A549 (cell line): ENCODE measurements around the gene RGS19. TPM values are rescaled to one million over a fixed set of nuclear protein-coding genes. Genes with fewer than 3 reads are reported as not detected.

Source experiments
- ATAC-seq, 2 experiments: fragments of 200-7000 bp in 1 of 2; fragments of >200 bp in 1 of 2; cut with Nextera tagmentation in 1 of 2; cut with Tn5 transposase in 1 of 2; 3 replicates each; pipeline versions ENCODE4 v1.8.0 to v1.9.1; 2018 to 2020; ENCODE audit warnings: mild to moderate bottlenecking in 1 of 2, moderate library complexity in 1 of 2
- CTCF ChIA-PET: fragments of 300-600 bp; sonication (Branson Sonifier 250); formaldehyde crosslinking; extraction: SDS; loops from one replicate; lab custom pipeline; 2021; ENCODE audit warnings: antibody characterized with exemption, inconsistent platforms; lab: Yijun Ruan, JAX
- POLR2A ChIA-PET: fragments of 350-600 bp; formaldehyde crosslinking; extraction: SDS; loops from one replicate; lab custom pipeline; 2021; ENCODE audit warnings: antibody characterized with exemption, inconsistent platforms; lab: Yijun Ruan, JAX
- DNase-seq, 2 experiments: peaks; one replicate each; pipeline versions ENCODE4 v3.0.0 to v3.0.0-alpha.2; 2011 to 2016; ENCODE audit warnings: low read depth in 1 of 2, low spot score in 1 of 2
- FAIRE-seq: peaks from 2 replicates; lab custom pipeline; 2011; peaks lifted over from hg19 to GRCh38; lab: Jason Lieb, UNC
- H3K27ac ChIP-seq, 2 experiments: fragments of >200 bp; sonication (Bioruptor Twin); formaldehyde crosslinking; 3 replicates each; pipeline ENCODE4 v1.5.1; 2016 to 2017
- H3K4me1 ChIP-seq: fragments of >200 bp; sonication (Bioruptor Twin); formaldehyde crosslinking; 3 replicates; pipeline ENCODE4 v1.6.1; 2016
- H3K4me2 ChIP-seq: fragments of >200 bp; sonication (Bioruptor Twin); formaldehyde crosslinking; 3 replicates; pipeline ENCODE4 v1.6.1; 2016
- H3K4me3 ChIP-seq: fragments of >200 bp; sonication (Bioruptor Twin); formaldehyde crosslinking; 3 replicates; pipeline ENCODE4 v1.5.1; 2016
- H3K9me3 ChIP-seq: fragments of >200 bp; sonication (Bioruptor Twin); formaldehyde crosslinking; 3 replicates; pipeline ENCODE4 v1.6.1; 2016
- BHLHE40 ChIP-seq: IDR thresholded peaks from 2 replicates; pipeline ENCODE4 v1.6.1; 2012; ENCODE audit warnings: low read depth, low read length, inconsistent platforms
- CHD2 ChIP-seq: fragments of 150-350 bp; IDR thresholded peaks from 2 replicates; pipeline ENCODE4 v1.6.1; 2014; ENCODE audit warnings: low read length; ENCODE audit not compliant: partially characterized antibody
- CHD4 ChIP-seq: fragments of 200-600 bp; sonication (generic); IDR thresholded peaks from 2 replicates; pipeline ENCODE4 v1.6.1; 2016; ENCODE audit warnings: antibody characterized with exemption, mild to moderate bottlenecking, borderline replicate concordance
- EHF ChIP-seq: fragments of 250-450 bp; sonication (Bioruptor Pico); IDR thresholded peaks from 2 replicates; pipeline ENCODE4 v1.5.0; 2020; ENCODE audit warnings: mild to moderate bottlenecking
- EHMT2 ChIP-seq: fragments of 200-600 bp; sonication (generic); IDR thresholded peaks from 2 replicates; pipeline ENCODE4 v1.6.1; 2016; ENCODE audit warnings: antibody characterized with exemption, low read depth, mild to moderate bottlenecking, moderate library complexity
- GATA3 ChIP-seq: IDR thresholded peaks from 2 replicates; pipeline ENCODE4 v1.6.1; 2012; ENCODE audit warnings: borderline replicate concordance
- HDAC2 ChIP-seq: fragments of 200-600 bp; sonication (generic); IDR thresholded peaks from 2 replicates; pipeline ENCODE4 v1.6.1; 2016
- HMGXB4 ChIP-seq: fragments of 250-450 bp; sonication (Bioruptor Pico); IDR thresholded peaks from 2 replicates; pipeline ENCODE4 v1.5.0; 2021; ENCODE audit warnings: mild to moderate bottlenecking, moderate library complexity, borderline replicate concordance
- POLR2A ChIP-seq: IDR thresholded peaks from 2 replicates; pipeline ENCODE4 v1.6.1; 2012; ENCODE audit warnings: mild to moderate bottlenecking, low read length
- RCOR1 ChIP-seq: fragments of 150-350 bp; IDR thresholded peaks from 2 replicates; pipeline ENCODE4 v1.6.1; 2014; ENCODE audit warnings: antibody characterized with exemption, low read length, low read depth
- TP53 ChIP-seq: fragments of 250-450 bp; sonication (Bioruptor Pico); IDR thresholded peaks from 2 replicates; pipeline ENCODE4 v1.5.0; 2021; ENCODE audit warnings: mild to moderate bottlenecking, moderate library complexity
- ZC3H11A ChIP-seq: fragments of 450-650 bp; IDR thresholded peaks from 2 replicates; pipeline ENCODE4 v1.6.1; 2014; ENCODE audit warnings: antibody characterized with exemption, mild to moderate bottlenecking
- ZFP36 ChIP-seq: fragments of 450-650 bp; IDR thresholded peaks from 2 replicates; pipeline ENCODE4 v1.6.1; 2014; ENCODE audit warnings: borderline replicate concordance; ENCODE audit not compliant: partially characterized antibody
- ZSCAN20 ChIP-seq: fragments of 250-450 bp; sonication (Bioruptor Pico); IDR thresholded peaks from 2 replicates; pipeline ENCODE4 v1.8.0; 2022; ENCODE audit warnings: mild to moderate bottlenecking, moderate library complexity
- WGBS: methylation state at CpG from one replicate; pipeline ENCODE4 v1.1.6; 2017; ENCODE audit errors: missing lambda C conversion rate; 5-methylcytosine and 5-hydroxymethylcytosine counted together
- polyA plus RNA-seq, 4 experiments: library from polyadenylated mRNA; depleted of rRNA in 3 of 4; stranded (reverse); fragments of >200 nt; fragmentation: RNase III in 1 of 4; extraction: RNeasy Plus Mini Kit Qiagen cat#74134 plus additional on column Dnase treatment in 1 of 4; gene quantifications; 2 replicates in 3 of 4; 3 replicates in 1 of 4; pipeline ENCODE4 v1.2.3, GENCODE V29; 2011 to 2017
- TF ChIP-seq, protein P1 (sequence below): fragments of >200 bp; sonication (Bioruptor Twin); formaldehyde crosslinking; IDR thresholded peaks from 3 replicates; pipeline ENCODE4 v1.6.1; 2016
- TF ChIP-seq, protein P2 (sequence below): IDR thresholded peaks from 2 replicates; pipeline ENCODE4 v1.6.1; 2012; ENCODE audit warnings: low read depth, borderline replicate concordance
- TF ChIP-seq, protein P3 (sequence below): fragments of 250-450 bp; sonication (Bioruptor Pico); IDR thresholded peaks from 2 replicates; pipeline ENCODE4 v1.5.0; 2020; ENCODE audit warnings: low read depth, mild to moderate bottlenecking, moderate library complexity
- TF ChIP-seq, protein P4 (sequence below): IDR thresholded peaks from 2 replicates; pipeline ENCODE4 v1.6.1; 2012
- TF ChIP-seq, protein P5 (sequence below): IDR thresholded peaks from 2 replicates; pipeline ENCODE4 v1.6.1; 2012

RGS19 gene
- polyA plus RNA-seq, 2 of the 4 experiments (the other 2 are of a cell fraction) = 13.8 to 18.8 TPM

DNA sequence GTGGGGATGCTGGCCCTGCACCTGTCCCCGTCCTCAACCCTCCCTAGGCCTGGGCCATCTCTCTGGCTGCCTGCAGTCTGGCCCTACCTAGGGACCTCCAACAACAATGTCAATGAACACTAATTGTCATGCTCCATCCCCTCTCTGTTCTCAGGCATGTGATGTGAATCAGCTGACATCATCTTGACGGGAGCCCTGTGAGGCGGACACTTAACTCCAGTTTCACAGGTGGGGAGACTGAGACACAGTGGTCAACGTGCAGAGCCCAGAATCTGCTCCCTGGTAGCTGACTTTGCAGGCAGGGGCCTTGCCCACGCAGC is 17.1 kb downstream of the RGS19 start:
- TF ChIP-seq BHLHE40 = no peak
- no peak for TF ChIP-seq EHMT2
- TF ChIP-seq, protein P1, sequence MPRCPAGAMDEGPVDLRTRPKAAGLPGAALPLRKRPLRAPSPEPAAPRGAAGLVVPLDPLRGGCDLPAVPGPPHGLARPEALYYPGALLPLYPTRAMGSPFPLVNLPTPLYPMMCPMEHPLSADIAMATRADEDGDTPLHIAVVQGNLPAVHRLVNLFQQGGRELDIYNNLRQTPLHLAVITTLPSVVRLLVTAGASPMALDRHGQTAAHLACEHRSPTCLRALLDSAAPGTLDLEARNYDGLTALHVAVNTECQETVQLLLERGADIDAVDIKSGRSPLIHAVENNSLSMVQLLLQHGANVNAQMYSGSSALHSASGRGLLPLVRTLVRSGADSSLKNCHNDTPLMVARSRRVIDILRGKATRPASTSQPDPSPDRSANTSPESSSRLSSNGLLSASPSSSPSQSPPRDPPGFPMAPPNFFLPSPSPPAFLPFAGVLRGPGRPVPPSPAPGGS = no peak
- no peak for TF ChIP-seq ZC3H11A
- TF ChIP-seq CHD4 = no peak
- TF ChIP-seq POLR2A = no peak
- TF ChIP-seq GATA3 = no peak
- TF ChIP-seq EHF = no peak
- TF ChIP-seq, protein P2, sequence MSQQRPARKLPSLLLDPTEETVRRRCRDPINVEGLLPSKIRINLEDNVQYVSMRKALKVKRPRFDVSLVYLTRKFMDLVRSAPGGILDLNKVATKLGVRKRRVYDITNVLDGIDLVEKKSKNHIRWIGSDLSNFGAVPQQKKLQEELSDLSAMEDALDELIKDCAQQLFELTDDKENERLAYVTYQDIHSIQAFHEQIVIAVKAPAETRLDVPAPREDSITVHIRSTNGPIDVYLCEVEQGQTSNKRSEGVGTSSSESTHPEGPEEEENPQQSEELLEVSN = no peak
- TF ChIP-seq HMGXB4 = no peak
- TF ChIP-seq RCOR1 = no peak
- TF ChIP-seq, protein P3, sequence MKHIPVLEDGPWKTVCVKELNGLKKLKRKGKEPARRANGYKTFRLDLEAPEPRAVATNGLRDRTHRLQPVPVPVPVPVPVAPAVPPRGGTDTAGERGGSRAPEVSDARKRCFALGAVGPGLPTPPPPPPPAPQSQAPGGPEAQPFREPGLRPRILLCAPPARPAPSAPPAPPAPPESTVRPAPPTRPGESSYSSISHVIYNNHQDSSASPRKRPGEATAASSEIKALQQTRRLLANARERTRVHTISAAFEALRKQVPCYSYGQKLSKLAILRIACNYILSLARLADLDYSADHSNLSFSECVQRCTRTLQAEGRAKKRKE = no peak
- no peak for TF ChIP-seq ZFP36
- no peak for TF ChIP-seq ZSCAN20 (CRISPR knock-in tag)
- TF ChIP-seq HDAC2 = no peak
- TF ChIP-seq, protein P4, sequence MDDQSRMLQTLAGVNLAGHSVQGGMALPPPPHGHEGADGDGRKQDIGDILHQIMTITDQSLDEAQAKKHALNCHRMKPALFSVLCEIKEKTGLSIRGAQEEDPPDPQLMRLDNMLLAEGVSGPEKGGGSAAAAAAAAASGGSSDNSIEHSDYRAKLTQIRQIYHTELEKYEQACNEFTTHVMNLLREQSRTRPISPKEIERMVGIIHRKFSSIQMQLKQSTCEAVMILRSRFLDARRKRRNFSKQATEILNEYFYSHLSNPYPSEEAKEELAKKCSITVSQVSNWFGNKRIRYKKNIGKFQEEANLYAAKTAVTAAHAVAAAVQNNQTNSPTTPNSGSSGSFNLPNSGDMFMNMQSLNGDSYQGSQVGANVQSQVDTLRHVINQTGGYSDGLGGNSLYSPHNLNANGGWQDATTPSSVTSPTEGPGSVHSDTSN = no peak
- TF ChIP-seq, protein P5, sequence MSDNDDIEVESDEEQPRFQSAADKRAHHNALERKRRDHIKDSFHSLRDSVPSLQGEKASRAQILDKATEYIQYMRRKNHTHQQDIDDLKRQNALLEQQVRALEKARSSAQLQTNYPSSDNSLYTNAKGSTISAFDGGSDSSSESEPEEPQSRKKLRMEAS = no peak
- TF ChIP-seq, all 56 proteins: peak for 0
- H3K9me3 ChIP-seq = no peaks in the 10 kb centered on the region
- FAIRE-seq (no peak), ATAC-seq (no peak), DNase-seq (no peak)
- ChIA-PET POLR2A (interaction anchor here (1.0 to 1.9 kb wide), 7 partner anchors 9 to 541 kb away, joined by 3 to 29 read pairs (median 8); partner anchors contain the start of genes OPRL1, PPDPF, RGS19 and SOX18), CTCF (interaction anchor here (0.7 to 7.2 kb wide), 7 partner anchors 9 to 524 kb away, joined by 3 to 143 read pairs (median 5); partner anchors contain the start of gene C20orf204)
- 58% methylated on average over 3 of the region's 5 CpGs for WGBS
- peak overlapping the region; percentile 97 for H3K4me3 ChIP-seq
- peak overlapping the region; percentile 99 for H3K4me2 ChIP-seq
- peak overlapping the region; percentile 96 to 98 for H3K27ac ChIP-seq
- peaks cover 55% of the 10 kb centered on the region for H3K4me1 ChIP-seq

DNA sequence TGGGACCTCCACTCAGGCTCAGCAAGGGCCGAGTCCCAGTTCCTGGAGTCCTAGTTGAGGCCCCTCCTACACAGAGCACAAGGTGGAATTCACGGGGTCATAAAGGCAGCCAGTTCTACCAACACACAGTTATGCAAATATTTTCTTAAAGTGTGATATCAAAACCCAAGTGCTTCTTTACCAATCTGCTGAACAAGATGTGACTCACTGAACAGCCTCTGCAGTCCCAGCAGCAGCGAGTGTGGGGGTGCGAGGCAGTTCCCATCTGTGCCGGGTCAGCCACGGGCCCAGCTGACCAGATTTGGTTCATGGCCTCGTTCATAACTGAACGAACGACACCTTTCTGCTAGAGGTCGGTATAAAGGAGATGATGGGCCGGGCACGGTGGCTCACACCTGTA is 20.8 kb downstream of the RGS19 start:
- POLR2A ChIA-PET = no interaction called here

More for the DNA sequence above, 20.8 kb downstream of the RGS19 start:
- H3K4me2 ChIP-seq = peak overlapping the region; percentile 25; the same call in 1 of the 3 replicates
- WGBS = 53% methylated on average over 10 of the region's 12 CpGs
- no peaks in the 10 kb centered on the region for H3K9me3 ChIP-seq
- CTCF ChIA-PET = interaction anchor here (0.6 to 7.2 kb wide), 12 partner anchors 8 to 521 kb away, joined by 3 to 143 read pairs (median 7); partner anchors contain the start of genes C20orf204, PRPF6 and PTK6
- FAIRE-seq = no peak
- no peak overlapping the region for H3K4me3 ChIP-seq
- no peak for ATAC-seq
- peaks cover 47% of the 10 kb centered on the region for H3K4me1 ChIP-seq
- TF ChIP-seq CHD2 = no peak
- no peak for TF ChIP-seq TP53 (CRISPR knock-in tag)
- no peak for DNase-seq
- H3K27ac ChIP-seq = peak overlapping the region in 1 of 2 experiments; percentile 75; a peak in 2 of 6 replicates
